SK-N-SH treated with all-trans-retinoic acid at 6 μM for 48 hours (cell line): ENCODE data around the gene IGF1.

Experiments
- ATAC-seq: fragments of 200-7000 bp; cut with Tn5 transposase; 3 replicates; pipeline ENCODE4 v1.9.1; 2020; ENCODE audit warnings: mild to moderate bottlenecking, moderate library complexity
- ARNTL ChIP-seq: fragments of 450-650 bp; formaldehyde crosslinking; IDR thresholded peaks from 2 replicates; pipeline ENCODE4 v1.5.0; 2020; ENCODE audit warnings: low read depth, mild to moderate bottlenecking, moderate library complexity, borderline replicate concordance
- BACH2 ChIP-seq: fragments of 250-450 bp; sonication (Bioruptor Pico); IDR thresholded peaks from 2 replicates; pipeline ENCODE4 v1.9.0; 2021; ENCODE audit warnings: mild to moderate bottlenecking, borderline replicate concordance
- CREB5 ChIP-seq: fragments of 250-450 bp; sonication (Bioruptor Pico); IDR thresholded peaks from 2 replicates; pipeline ENCODE4 v1.5.1; 2020; ENCODE audit warnings: low read depth, mild to moderate bottlenecking, moderate library complexity
- CSDC2 ChIP-seq: fragments of 250-450 bp; sonication (Bioruptor Pico); IDR thresholded peaks from 2 replicates; pipeline ENCODE4 v1.5.0; 2020; ENCODE audit warnings: mild to moderate bottlenecking, moderate library complexity
- CSRNP3 ChIP-seq: fragments of 250-450 bp; sonication (Bioruptor Pico); IDR thresholded peaks from 2 replicates; pipeline ENCODE4 v1.5.1; 2021; ENCODE audit warnings: mild to moderate bottlenecking, moderate library complexity
- GLIS3 ChIP-seq: fragments of 250-450 bp; sonication (Bioruptor Pico); IDR thresholded peaks from 2 replicates; pipeline ENCODE4 v1.5.0; 2020; ENCODE audit warnings: mild to moderate bottlenecking, moderate library complexity
- ISL1 ChIP-seq: fragments of 250-450 bp; sonication (Bioruptor Pico); IDR thresholded peaks from 2 replicates; pipeline ENCODE4 v2.1.2; 2022; ENCODE audit warnings: mild to moderate bottlenecking, moderate library complexity
- PPARA ChIP-seq: fragments of 250-450 bp; sonication (Bioruptor Pico); IDR thresholded peaks from 2 replicates; pipeline ENCODE4 v1.5.0; 2020; ENCODE audit warnings: mild to moderate bottlenecking, borderline replicate concordance
- RARB ChIP-seq: fragments of 250-450 bp; sonication (Bioruptor Pico); IDR thresholded peaks from 2 replicates; pipeline ENCODE4 v1.8.0; 2021; ENCODE audit warnings: mild to moderate bottlenecking, moderate library complexity
- SNAI2 ChIP-seq: fragments of 250-450 bp; sonication (Bioruptor Pico); IDR thresholded peaks from 2 replicates; pipeline ENCODE4 v1.5.0; 2020; ENCODE audit warnings: mild to moderate bottlenecking, moderate library complexity
- TCF4 ChIP-seq: fragments of 250-450 bp; sonication (Bioruptor Pico); IDR thresholded peaks from 2 replicates; pipeline ENCODE4 v1.8.0; 2021; ENCODE audit warnings: mild to moderate bottlenecking, moderate library complexity, borderline replicate concordance
- TSHZ2 ChIP-seq: fragments of 250-450 bp; sonication (Bioruptor Pico); IDR thresholded peaks from 2 replicates; pipeline ENCODE4 v1.5.0; 2020; ENCODE audit warnings: mild to moderate bottlenecking, moderate library complexity
- ZFP3 ChIP-seq: fragments of 250-450 bp; sonication (Bioruptor Pico); IDR thresholded peaks from 2 replicates; pipeline ENCODE4 v1.5.0; 2020; ENCODE audit warnings: mild to moderate bottlenecking, moderate library complexity
- ZFP30 ChIP-seq: fragments of 450-650 bp; formaldehyde crosslinking; IDR thresholded peaks from 2 replicates; pipeline ENCODE4 v1.5.0; 2022; ENCODE audit warnings: mild to moderate bottlenecking, moderate library complexity
- ZNF565 ChIP-seq: fragments of 450-650 bp; formaldehyde crosslinking; conservative IDR thresholded peaks from 2 replicates; pipeline ENCODE4 v1.5.0; 2020; ENCODE audit warnings: low read depth, mild to moderate bottlenecking, moderate library complexity
- ZNF70 ChIP-seq: fragments of 450-650 bp; formaldehyde crosslinking; IDR thresholded peaks from 2 replicates; pipeline ENCODE4 v1.5.0; 2020; ENCODE audit warnings: mild to moderate bottlenecking, moderate library complexity
- ZNF8 ChIP-seq: fragments of 450-650 bp; formaldehyde crosslinking; IDR thresholded peaks from 2 replicates; pipeline ENCODE4 v1.5.0; 2020; ENCODE audit warnings: mild to moderate bottlenecking, moderate library complexity

IGF1 gene

GRCh38 chr12:102379346-102380162 is 100.8 kb downstream of the IGF1 start:
- no peak for ATAC-seq

GRCh38 chr12:102376781-102377180 is 103.6 kb downstream of the IGF1 start:
- ATAC-seq: no peak
- TF ChIP-seq CSDC2 (CRISPR knock-in tag): no peak
- TF ChIP-seq ISL1: no peak
- no peak for TF ChIP-seq ZFP30 (CRISPR knock-in tag)
- no peak for TF ChIP-seq GLIS3 (CRISPR knock-in tag)
- no peak for TF ChIP-seq ZNF565
- TF ChIP-seq SNAI2 (CRISPR knock-in tag): no peak
- TF ChIP-seq ARNTL (CRISPR knock-in tag): no peak
- no peak for TF ChIP-seq RARB (CRISPR knock-in tag)
- TF ChIP-seq TCF4: no peak
- no peak for TF ChIP-seq TSHZ2
- no peak for TF ChIP-seq BACH2 (CRISPR knock-in tag)
- no peak for TF ChIP-seq CSRNP3 (CRISPR knock-in tag)
- no peak for TF ChIP-seq CREB5 (CRISPR knock-in tag)
- TF ChIP-seq ZNF70 (CRISPR knock-in tag): no peak

More at GRCh38 chr12:102379346-102380162, 100.8 kb downstream of the IGF1 start:
- no peak for TF ChIP-seq CREB5 (CRISPR knock-in tag)
- no peak for TF ChIP-seq CSRNP3 (CRISPR knock-in tag)
- TF ChIP-seq ZNF8 (CRISPR knock-in tag): no peak
- no peak for TF ChIP-seq ZNF70 (CRISPR knock-in tag)
- no peak for TF ChIP-seq RARB (CRISPR knock-in tag)
- no peak for TF ChIP-seq ZNF565
- TF ChIP-seq TSHZ2: no peak
- TF ChIP-seq ZFP3: no peak
- no peak for TF ChIP-seq TCF4
- no peak for TF ChIP-seq ZFP30 (CRISPR knock-in tag)
- no peak for TF ChIP-seq PPARA
- TF ChIP-seq ISL1: no peak
- TF ChIP-seq SNAI2 (CRISPR knock-in tag): no peak
